Nephron progenitor cell (in vitro differentiated cells): Measurements from ENCODE around the gene DEFB113.

ENCODE experiments used
- DNase-seq: peaks from one replicate; pipeline ENCODE4 v3.0.0; 2021
- H3K27ac Mint-ChIP-seq: 2 replicates; pipeline ENCODE4 v1.8.0; 2021; ENCODE audit warnings: mild to moderate bottlenecking, moderate library complexity, mixed read lengths
- H3K27me3 Mint-ChIP-seq: 2 replicates; pipeline ENCODE4 v1.8.0; 2021; ENCODE audit warnings: mild to moderate bottlenecking, low read depth, mixed read lengths; ENCODE audit not compliant: poor library complexity
- H3K36me3 Mint-ChIP-seq: 2 replicates; pipeline ENCODE4 v1.8.0; 2021; ENCODE audit warnings: low read depth, mixed read lengths
- H3K4me1 Mint-ChIP-seq: 2 replicates; pipeline ENCODE4 v1.8.0; 2021; ENCODE audit warnings: mixed read lengths
- H3K4me3 Mint-ChIP-seq: 2 replicates; pipeline ENCODE4 v1.8.0; 2021; ENCODE audit warnings: mild to moderate bottlenecking, moderate library complexity, mixed read lengths
- H3K9me3 Mint-ChIP-seq: 2 replicates; pipeline ENCODE4 v1.8.0; 2021; ENCODE audit warnings: mild to moderate bottlenecking, moderate library complexity, mixed read lengths
- TF ChIP-seq, protein P1 (sequence below): fragments of 200-600 bp; sonication (generic); IDR thresholded peaks from 2 replicates; pipeline ENCODE4 v1.5.0; 2021; ENCODE audit warnings: antibody characterized with exemption

DEFB113 gene, protein sequence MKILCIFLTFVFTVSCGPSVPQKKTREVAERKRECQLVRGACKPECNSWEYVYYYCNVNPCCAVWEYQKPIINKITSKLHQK

DNA sequence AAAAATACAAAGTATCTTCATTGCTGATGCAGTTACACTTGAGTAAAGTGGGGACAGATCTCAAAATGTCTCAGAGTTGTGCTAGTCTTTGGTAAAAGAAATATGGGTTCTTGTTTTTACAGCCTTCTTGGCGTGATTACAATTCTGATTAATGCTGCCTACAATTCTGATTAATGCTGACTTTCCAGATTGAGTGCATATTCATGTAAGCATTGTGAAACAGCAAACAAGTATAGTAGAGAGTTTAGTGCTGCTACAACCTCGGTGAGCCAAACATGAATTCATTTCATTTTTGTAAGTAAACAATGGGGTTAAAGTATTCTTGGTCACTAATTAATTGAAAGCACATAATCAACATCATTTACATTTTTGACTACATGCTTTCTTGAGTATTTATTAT, at the start of gene DEFB113:
Gene DEFB113, minus strand, starts transcription at position 21 of the 400 bp plus-strand sequence. Its CDS starts 0 bp downstream, at position 21.
- H3K36me3 Mint-ChIP-seq: no peaks in the 10 kb centered on the region
- H3K4me3 Mint-ChIP-seq: no peak within 1 kb of the TSS
- TF ChIP-seq, protein P1, sequence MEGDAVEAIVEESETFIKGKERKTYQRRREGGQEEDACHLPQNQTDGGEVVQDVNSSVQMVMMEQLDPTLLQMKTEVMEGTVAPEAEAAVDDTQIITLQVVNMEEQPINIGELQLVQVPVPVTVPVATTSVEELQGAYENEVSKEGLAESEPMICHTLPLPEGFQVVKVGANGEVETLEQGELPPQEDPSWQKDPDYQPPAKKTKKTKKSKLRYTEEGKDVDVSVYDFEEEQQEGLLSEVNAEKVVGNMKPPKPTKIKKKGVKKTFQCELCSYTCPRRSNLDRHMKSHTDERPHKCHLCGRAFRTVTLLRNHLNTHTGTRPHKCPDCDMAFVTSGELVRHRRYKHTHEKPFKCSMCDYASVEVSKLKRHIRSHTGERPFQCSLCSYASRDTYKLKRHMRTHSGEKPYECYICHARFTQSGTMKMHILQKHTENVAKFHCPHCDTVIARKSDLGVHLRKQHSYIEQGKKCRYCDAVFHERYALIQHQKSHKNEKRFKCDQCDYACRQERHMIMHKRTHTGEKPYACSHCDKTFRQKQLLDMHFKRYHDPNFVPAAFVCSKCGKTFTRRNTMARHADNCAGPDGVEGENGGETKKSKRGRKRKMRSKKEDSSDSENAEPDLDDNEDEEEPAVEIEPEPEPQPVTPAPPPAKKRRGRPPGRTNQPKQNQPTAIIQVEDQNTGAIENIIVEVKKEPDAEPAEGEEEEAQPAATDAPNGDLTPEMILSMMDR: no peak
- no peak within 1 kb of the TSS for H3K27ac Mint-ChIP-seq
- H3K27me3 Mint-ChIP-seq: no peaks in the 10 kb centered on the region
- no peaks in the 10 kb centered on the region for H3K9me3 Mint-ChIP-seq
- no peak for DNase-seq
- no peaks in the 10 kb centered on the region for H3K4me1 Mint-ChIP-seq

DNA sequence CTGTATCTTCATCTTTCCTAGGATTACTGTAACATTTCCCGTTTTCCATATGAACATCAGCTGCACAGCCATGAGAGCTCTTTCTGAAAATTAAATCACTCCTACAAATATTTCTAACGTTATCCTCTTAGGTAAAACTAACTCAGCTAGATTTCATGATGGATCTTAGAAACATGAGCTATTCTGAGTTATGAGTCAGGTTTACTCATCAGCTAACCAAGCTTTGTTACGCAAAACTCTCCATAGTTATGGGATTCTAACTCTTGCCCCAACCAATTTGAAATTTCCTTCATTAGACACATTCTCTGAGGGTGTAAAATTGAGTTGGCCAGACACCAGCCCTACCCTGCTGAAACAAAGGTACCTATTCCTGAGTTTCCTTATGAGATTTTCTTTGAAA, 38.4 kb upstream of the DEFB113 start:
- H3K9me3 Mint-ChIP-seq: no peaks in the 10 kb centered on the region
- TF ChIP-seq, protein P1: no peak
- H3K4me3 Mint-ChIP-seq: no peak overlapping the region
- no peaks in the 10 kb centered on the region for H3K27me3 Mint-ChIP-seq
- H3K27ac Mint-ChIP-seq: no peak overlapping the region
- no peaks in the 10 kb centered on the region for H3K4me1 Mint-ChIP-seq
- DNase-seq: no peak
- no peaks in the 10 kb centered on the region for H3K36me3 Mint-ChIP-seq

DNA sequence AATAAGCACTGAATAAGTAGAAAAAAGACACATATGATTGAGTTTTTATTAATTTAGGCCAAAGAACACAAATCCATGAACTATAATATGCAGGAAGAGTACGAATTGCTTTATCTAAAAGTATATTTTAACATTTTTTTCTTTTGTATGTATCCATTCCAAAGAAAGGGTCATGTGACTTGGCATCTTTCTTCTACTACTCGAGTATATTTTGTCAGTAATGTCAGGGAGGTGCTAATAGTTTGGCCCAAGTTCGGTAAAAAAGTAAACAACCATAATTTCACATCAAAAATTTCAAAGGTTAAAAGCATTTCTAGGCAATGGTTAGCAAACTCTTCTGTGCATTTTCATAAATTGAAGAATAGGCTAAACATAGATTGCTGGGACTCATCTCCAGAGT, 33.7 kb upstream of the DEFB113 start:
- Mint-ChIP-seq H3K4me3 (no peak overlapping the region), H3K27me3 (no peaks in the 10 kb centered on the region), H3K36me3 (no peaks in the 10 kb centered on the region), H3K4me1 (no peaks in the 10 kb centered on the region), H3K9me3 (no peaks in the 10 kb centered on the region), H3K27ac (no peak overlapping the region)
- TF ChIP-seq, protein P1: no peak
- no peak for DNase-seq

DNA sequence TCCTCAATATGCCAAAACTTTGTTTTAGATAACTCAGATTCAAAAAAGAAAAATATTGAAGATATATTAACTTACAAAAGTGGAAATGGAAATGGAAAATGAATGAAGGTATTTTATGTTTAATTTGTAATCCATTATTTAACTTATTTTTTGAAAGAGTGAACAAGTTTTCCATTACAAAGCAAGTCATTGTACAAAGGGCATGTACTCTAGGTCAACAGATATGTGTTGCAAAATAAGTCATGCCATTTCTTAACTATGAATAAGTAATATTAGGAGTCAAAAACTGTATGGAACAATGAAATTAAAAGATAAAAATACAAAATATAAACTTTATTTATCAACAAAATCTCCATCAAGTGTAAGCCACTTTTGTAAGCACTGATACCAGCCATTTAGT, 25.9 kb upstream of the DEFB113 start:
- H3K9me3 Mint-ChIP-seq: no peaks in the 10 kb centered on the region
- TF ChIP-seq, protein P1: no peak
- H3K27ac Mint-ChIP-seq: no peak overlapping the region
- H3K36me3 Mint-ChIP-seq: no peaks in the 10 kb centered on the region
- H3K4me3 Mint-ChIP-seq: no peak overlapping the region
- DNase-seq: no peak
- no peaks in the 10 kb centered on the region for H3K4me1 Mint-ChIP-seq
- H3K27me3 Mint-ChIP-seq: no peaks in the 10 kb centered on the region

DNA sequence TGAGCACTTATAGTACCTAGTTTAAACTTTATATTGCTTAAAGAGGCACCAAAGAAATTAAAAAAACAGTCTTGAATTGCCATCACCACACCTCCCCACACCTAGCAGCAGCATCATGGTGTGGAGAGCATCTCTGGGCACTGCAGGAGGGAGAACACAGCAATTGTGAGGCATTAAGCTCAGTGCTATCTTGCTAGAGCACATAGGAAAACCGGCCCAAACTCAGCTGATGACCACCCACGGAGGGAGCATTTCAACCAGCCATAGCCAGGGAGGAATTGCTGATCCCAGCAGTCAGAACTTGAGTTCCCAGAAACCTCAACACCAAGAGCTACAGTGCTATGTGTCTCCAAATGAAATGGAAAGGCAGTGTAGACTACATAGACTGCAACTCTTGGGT, 19.5 kb upstream of the DEFB113 start:
- H3K4me1 Mint-ChIP-seq: no peaks in the 10 kb centered on the region
- no peaks in the 10 kb centered on the region for H3K27me3 Mint-ChIP-seq
- no peaks in the 10 kb centered on the region for H3K9me3 Mint-ChIP-seq
- H3K27ac Mint-ChIP-seq: no peak overlapping the region
- no peak for DNase-seq
- no peaks in the 10 kb centered on the region for H3K36me3 Mint-ChIP-seq
- H3K4me3 Mint-ChIP-seq: no peak overlapping the region
- TF ChIP-seq, protein P1: no peak

DNA sequence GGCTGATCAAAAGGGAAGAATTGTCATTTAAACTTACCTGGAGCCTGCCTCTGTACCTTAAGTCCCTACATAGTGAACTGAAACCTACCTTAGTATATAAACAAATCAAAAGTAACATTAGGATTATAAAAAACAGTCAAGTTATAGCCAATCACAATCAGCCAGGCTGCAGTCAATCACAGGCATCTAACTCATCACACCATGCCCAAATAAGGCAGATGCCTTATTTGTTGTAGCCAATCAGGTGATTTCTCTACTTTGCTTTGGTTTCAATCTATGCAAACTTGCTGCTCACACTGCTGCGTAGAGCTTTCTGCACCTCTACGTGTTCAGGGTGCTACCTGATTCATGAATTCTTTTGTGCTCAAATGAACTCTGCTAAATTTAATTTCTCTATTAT, 18.3 kb upstream of the DEFB113 start:
- no peaks in the 10 kb centered on the region for H3K36me3 Mint-ChIP-seq
- DNase-seq: no peak
- H3K27me3 Mint-ChIP-seq: no peaks in the 10 kb centered on the region
- no peaks in the 10 kb centered on the region for H3K4me1 Mint-ChIP-seq
- no peak overlapping the region for H3K4me3 Mint-ChIP-seq
- H3K27ac Mint-ChIP-seq: no peak overlapping the region
- H3K9me3 Mint-ChIP-seq: no peaks in the 10 kb centered on the region
- TF ChIP-seq, protein P1: no peak
